Fibroblast of villous mesenchyme (primary cell): ENCODE data around the gene HECW1. TPM values are rescaled to one million over a fixed set of nuclear protein-coding genes. Genes with fewer than 3 reads are reported as not detected.

Experiments used
- DNase-seq: peaks from one replicate; pipeline ENCODE4 v3.0.0-alpha.2; 2010; ENCODE audit warnings: low read depth
- H3K4me3 ChIP-seq: 2 replicates; pipeline ENCODE4 v1.5.1; 2011; ENCODE audit warnings: low read depth, mild to moderate bottlenecking, low read length
- total RNA-seq: library from RNA; depleted of rRNA; stranded (reverse); fragments of >200 nt; gene quantifications from 2 replicates; pipeline ENCODE4 v1.2.3, GENCODE V29; 2012
- TF ChIP-seq, protein P1 (sequence below): IDR thresholded peaks from 2 replicates; pipeline ENCODE4 v1.5.1; 2012; ENCODE audit warnings: low read depth, mild to moderate bottlenecking, low read length; ENCODE audit not compliant: insufficient read depth

The HECW1 gene
- total RNA-seq, 1 donor, result 1.7 TPM

DNA sequence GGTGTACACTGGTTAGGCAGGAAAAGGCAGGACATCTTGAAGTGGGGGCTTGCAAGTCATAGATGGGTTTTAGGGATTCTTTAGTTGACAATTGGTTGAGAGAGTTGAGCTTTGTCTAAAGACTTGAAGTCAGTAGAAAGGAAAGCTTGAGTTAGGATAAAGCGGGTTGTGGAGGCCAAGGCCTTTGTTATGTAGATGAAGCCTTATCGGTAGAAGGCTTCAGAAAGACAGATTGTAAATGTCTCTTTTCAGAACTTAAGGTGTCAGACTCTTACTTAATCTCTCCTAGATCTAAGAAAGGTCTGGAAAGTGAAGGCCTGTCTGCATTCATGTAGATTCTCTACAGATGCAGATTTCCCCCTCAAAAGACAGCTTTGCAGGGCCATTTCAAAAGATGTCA lies 177.4 kb downstream of the HECW1 start:
- TF ChIP-seq, protein P1, sequence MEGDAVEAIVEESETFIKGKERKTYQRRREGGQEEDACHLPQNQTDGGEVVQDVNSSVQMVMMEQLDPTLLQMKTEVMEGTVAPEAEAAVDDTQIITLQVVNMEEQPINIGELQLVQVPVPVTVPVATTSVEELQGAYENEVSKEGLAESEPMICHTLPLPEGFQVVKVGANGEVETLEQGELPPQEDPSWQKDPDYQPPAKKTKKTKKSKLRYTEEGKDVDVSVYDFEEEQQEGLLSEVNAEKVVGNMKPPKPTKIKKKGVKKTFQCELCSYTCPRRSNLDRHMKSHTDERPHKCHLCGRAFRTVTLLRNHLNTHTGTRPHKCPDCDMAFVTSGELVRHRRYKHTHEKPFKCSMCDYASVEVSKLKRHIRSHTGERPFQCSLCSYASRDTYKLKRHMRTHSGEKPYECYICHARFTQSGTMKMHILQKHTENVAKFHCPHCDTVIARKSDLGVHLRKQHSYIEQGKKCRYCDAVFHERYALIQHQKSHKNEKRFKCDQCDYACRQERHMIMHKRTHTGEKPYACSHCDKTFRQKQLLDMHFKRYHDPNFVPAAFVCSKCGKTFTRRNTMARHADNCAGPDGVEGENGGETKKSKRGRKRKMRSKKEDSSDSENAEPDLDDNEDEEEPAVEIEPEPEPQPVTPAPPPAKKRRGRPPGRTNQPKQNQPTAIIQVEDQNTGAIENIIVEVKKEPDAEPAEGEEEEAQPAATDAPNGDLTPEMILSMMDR, result no peak
- DNase-seq, result no peak
- no peak overlapping the region for H3K4me3 ChIP-seq

DNA sequence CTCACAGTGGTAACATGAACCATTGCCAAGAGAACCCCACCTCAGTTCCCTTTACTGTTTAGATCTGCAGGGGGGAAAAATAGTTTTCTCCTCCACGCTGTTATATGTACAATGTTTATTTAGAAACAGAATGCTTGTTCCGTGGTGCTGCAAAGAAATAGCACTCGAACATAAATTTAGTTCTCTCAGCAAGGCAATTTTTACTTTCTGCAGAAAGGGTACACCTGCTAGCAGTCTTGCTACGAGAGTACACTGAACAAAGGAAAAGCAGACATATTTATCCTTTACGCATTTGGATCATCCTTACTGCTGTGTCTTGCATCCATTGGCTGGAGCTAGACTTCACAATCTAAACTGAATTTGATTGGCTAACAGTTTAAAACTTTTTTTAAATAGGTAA lies 178.5 kb downstream of the HECW1 start:
- no peak overlapping the region for H3K4me3 ChIP-seq
- TF ChIP-seq, protein P1, result no peak
- DNase-seq, result no peak

DNA sequence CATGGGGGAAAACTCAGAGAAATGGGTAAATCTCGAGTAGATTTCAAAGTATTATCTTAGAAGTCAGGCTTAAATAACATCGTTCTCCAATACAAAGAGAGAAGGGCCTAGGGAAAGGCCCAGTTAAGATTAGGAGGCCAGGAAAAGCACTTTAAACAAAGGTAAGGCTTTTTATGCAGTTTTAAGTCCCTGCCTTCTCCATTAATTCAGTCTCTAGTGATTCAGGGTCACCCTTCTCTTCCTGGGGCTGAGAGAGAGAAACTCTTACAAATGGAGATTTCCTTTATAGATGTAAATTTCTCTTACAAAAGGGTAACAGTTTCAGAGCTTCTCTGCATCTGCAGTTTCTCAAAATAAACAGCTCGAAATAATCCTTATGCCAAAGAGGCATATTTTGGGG lies 179.3 kb downstream of the HECW1 start:
- DNase-seq, result no peak
- H3K4me3 ChIP-seq, result no peak overlapping the region
- TF ChIP-seq, protein P1, result no peak

GRCh38 chr7:43292384-43292783 lies 179.9 kb downstream of the HECW1 start:
- DNase-seq, result no peak
- TF ChIP-seq, protein P1, result no peak
- H3K4me3 ChIP-seq, result no peak overlapping the region

DNA sequence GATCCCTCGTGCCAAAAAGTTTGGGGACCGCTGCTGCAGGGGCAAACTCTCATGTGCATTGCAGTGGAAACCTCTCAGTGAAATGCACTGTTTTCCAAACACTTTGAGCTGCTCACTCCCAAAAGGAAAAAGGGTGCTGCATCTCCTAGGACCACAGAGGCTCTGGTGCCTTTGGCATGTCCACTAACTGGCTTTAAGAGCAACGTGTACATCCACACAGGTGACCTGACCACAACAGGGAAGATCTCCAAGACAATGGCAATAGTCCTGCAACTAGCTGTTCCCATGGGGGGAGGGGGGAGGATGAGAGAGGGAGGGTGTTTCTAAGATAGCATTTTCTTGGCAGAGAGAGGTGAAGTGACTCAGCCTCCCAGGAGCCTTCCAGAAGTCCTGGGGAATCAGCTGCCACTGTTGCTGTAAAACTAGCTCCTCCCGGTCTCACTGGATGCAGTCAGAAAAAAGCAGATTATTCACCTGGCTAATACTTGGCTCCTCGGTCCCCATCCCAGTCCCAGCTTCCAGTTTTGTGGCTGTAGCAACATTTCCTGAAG lies 181.7 kb downstream of the HECW1 start:
- TF ChIP-seq, protein P1, result no peak
- peak; percentile 75 for DNase-seq

DNA sequence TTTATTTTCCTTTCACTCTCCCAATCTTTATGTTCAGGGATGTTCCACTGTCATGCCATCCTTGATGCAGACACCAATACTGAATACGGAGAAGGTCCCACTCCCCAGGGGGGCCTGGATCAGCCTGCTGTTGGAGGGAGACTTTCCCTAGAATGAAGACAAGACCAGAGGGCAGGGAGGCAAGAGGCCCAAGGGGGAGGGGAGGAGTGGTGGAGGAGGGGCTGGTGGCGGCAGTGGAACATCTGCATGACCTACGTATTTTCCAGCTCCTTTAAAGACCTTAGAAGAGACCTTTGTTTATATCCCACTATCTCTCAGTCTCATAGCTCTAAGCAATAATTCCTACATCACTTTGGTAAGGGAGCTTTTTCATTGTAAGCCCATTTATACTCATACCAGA lies 183.0 kb downstream of the HECW1 start:
- no peak for DNase-seq
- no peak overlapping the region for H3K4me3 ChIP-seq
- TF ChIP-seq, protein P1, result no peak

More for the DNA sequence above, 181.7 kb downstream of the HECW1 start:
- no peak overlapping the region for H3K4me3 ChIP-seq

DNA sequence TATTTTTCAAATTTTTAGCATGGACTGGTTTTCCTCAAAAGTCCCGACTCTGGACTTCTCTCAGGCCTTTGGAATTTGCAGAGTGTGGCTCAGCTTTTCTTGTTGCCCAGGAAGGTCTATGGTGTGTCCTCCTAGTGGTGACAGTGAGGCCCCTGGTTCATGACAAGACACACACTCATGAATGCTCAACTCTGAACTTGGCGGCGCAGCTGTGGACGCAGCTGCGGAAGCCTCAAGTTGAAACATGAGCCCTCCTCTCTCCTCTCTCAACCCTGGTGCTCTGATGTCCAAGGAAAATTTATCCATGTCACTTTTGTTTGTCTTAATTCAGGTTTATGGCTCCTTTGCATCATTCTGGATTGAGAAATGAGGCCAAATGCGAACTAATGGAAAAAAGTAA lies 183.9 kb downstream of the HECW1 start:
- H3K4me3 ChIP-seq, result no peak overlapping the region
- DNase-seq, result peak; percentile 86
- TF ChIP-seq, protein P1, result peak; percentile 24
